ENCODE measurements around the gene RSRP1.
A peak's percentile ranks its signal among the peaks of the same experiment; 100 is the strongest.

RSRP1 gene

GRCh38 chr1:25217598-25218232 is 29.5 kb downstream of the RSRP1 start:
- no peak for DNase-seq (ENCODE audit: low spot score)

GRCh38 chr1:25217015-25217414 is 30.2 kb downstream of the RSRP1 start:
- DNase-seq (ENCODE audit: low spot score): no peak

- no peak for DNase-seq (ENCODE audit: low spot score)
Observed at GRCh38 chr1:25216123-25216522, 31.1 kb downstream of the RSRP1 start.

- no peak for DNase-seq (ENCODE audit: low spot score)
Observed at GRCh38 chr1:25212725-25213124, 34.5 kb downstream of the RSRP1 start.

GRCh38 chr1:25210728-25211127 is 36.5 kb downstream of the RSRP1 start:
- DNase-seq (ENCODE audit: low spot score): no peak

GRCh38 chr1:25209516-25209915 is 37.7 kb downstream of the RSRP1 start:
- DNase-seq (ENCODE audit: low spot score): no peak

- DNase-seq (ENCODE audit: low spot score): no peak
Observed at GRCh38 chr1:25208561-25209222, 38.6 kb downstream of the RSRP1 start.

GRCh38 chr1:25208092-25208491 is 39.2 kb downstream of the RSRP1 start:
- no peak for DNase-seq (ENCODE audit: low spot score)

- DNase-seq (ENCODE audit: low spot score): no peak
Observed at GRCh38 chr1:25206201-25206600, 41.1 kb downstream of the RSRP1 start.

GRCh38 chr1:25205786-25206185 is 41.5 kb downstream of the RSRP1 start:
- DNase-seq (ENCODE audit: low spot score): no peak

- peak; percentile 44 for DNase-seq (ENCODE audit: low spot score)
Observed at GRCh38 chr1:25204797-25205480, 42.3 kb downstream of the RSRP1 start.

GRCh38 chr1:25201006-25201405 is 46.2 kb downstream of the RSRP1 start:
- DNase-seq (ENCODE audit: low spot score): no peak

- no peak for DNase-seq (ENCODE audit: low spot score)
Observed at GRCh38 chr1:25199819-25200620, 47.2 kb downstream of the RSRP1 start.

- peak; percentile 10 for DNase-seq (ENCODE audit: low spot score)
Observed at GRCh38 chr1:25198663-25199252, 48.5 kb downstream of the RSRP1 start.

- DNase-seq (ENCODE audit: low spot score): no peak
Observed at GRCh38 chr1:25197982-25198662, 49.1 kb downstream of the RSRP1 start.

- no peak for DNase-seq (ENCODE audit: low spot score)
Observed at GRCh38 chr1:25197235-25197975, 49.8 kb downstream of the RSRP1 start.

GRCh38 chr1:25196830-25197229 is 50.4 kb downstream of the RSRP1 start:
- DNase-seq (ENCODE audit: low spot score): no peak

GRCh38 chr1:25195835-25196234 is 51.4 kb downstream of the RSRP1 start:
- no peak for DNase-seq (ENCODE audit: low spot score)

GRCh38 chr1:25194572-25195020 is 52.7 kb downstream of the RSRP1 start:
- DNase-seq (ENCODE audit: low spot score): no peak

GRCh38 chr1:25194054-25194453 is 53.2 kb downstream of the RSRP1 start:
- DNase-seq (ENCODE audit: low spot score): no peak

GRCh38 chr1:25193229-25193628 is 54.0 kb downstream of the RSRP1 start:
- DNase-seq (ENCODE audit: low spot score): no peak
